Stimulated activated CD4-positive, alpha-beta T cell treated with anti-CD3 and anti-CD28 coated beads, Interleukin-2, amount 100 ng/mL, for 48 hours (primary cell): ENCODE results near the gene ADAMTS2.

ENCODE experiments used
- DNase-seq, 2 donors: peaks; one replicate each; pipeline ENCODE4 v3.0.0-alpha.2; 2020

The ADAMTS2 gene

DNA sequence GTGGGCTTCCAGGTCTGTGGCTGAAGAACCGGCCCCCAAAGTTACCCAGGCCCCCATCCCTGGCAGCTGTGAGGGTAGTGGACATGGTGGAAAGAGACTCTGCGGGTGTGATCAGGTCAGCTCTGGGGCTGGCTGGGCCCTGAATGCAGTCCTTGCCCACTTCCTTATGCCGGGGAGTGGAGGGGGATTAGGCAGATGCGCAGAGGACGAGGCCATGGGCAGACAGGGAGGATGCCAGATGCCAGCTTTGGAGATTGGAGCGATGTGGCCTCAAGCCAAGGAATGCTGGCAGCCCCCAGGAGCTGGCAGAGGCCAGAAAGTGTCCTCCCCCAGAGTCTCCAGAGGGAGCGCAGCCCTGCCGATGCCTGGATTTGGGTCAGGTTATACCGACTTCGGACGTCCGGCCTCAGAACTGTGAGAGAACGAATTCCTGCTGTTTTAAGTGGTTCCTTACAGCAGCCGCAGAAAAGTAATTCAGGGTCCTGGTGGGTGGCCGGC, 69.8 kb downstream of the ADAMTS2 start:
- no peak for DNase-seq

GRCh38 chr5:179274321-179275315, 70.6 kb downstream of the ADAMTS2 start:
- no peak for DNase-seq

- DNase-seq = no peak
Observed at GRCh38 chr5:179273441-179274145, 71.7 kb downstream of the ADAMTS2 start.

GRCh38 chr5:179273073-179273435, 72.2 kb downstream of the ADAMTS2 start:
- DNase-seq = no peak

- DNase-seq = no peak
Observed at GRCh38 chr5:179272326-179273072, 72.8 kb downstream of the ADAMTS2 start.

DNA sequence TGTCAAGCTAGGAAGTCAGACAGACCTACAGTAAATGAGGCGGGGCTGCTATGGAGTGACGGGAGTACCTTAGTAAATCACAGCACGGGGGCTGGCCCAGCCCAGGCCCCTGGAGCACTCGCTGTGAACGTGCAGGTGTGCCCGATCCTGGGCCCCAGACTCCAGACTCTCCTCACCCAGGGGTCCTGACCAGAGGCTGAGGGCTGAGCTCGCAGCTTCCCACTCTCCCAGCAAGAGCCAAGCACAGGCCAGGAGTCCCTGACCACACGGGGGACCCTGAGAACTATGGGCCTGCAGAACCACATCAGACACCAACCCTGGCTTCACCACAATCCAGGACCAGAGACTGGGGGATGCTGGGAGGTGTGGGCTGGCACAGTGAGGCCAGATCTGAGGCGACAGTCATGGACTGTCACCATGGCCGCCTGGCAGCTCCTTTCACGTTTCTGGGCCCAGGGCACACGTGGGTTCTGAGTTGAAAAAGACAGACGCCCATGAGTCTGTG, 73.4 kb downstream of the ADAMTS2 start:
- no peak for DNase-seq

GRCh38 chr5:179271428-179271734, 73.9 kb downstream of the ADAMTS2 start:
- DNase-seq = no peak

DNA sequence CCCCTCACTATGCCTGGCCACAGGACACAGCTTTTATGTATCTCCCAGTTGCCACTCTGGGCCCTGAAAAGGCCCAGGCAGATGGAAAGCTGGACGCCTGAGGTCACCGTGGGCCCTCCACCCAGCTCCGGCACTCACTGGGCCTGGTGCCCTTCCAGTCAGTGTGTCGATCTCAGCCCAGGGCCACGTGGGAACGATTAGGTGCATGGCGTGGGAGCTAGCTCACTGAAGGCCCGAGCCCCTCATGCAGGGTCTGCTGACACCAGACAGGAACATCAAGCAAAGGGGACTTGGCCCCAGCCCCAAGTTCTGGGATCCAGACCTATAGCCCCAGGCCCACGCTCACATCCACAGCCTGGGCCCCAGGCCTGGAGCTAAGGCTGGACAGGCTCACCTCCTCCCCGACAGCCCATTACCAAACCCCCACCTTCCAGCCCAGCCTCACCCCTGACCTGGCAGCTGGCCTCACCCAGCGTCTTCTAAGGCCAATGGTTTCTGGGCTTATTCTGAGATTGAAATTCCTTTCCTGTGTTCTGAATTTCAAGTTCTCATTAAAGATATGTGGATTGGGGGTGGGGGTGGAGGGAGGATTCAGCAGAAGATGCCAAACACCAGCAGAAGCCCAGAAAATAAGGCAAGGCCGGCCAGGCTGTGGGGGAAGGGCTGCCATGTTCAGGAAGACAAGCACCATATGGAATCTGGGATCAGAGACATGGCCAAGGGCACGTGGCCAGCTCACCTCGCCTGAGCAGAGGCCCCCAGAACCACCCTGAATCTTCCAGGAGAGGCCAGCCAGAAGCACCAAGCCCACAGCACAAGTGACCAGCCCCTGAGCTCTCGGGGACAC, 74.5 kb downstream of the ADAMTS2 start:
- DNase-seq = no peak

- no peak for DNase-seq
Observed at GRCh38 chr5:179269781-179270543, 75.3 kb downstream of the ADAMTS2 start.

GRCh38 chr5:179268966-179269693, 76.1 kb downstream of the ADAMTS2 start:
- no peak for DNase-seq

GRCh38 chr5:179268399-179268952, 76.8 kb downstream of the ADAMTS2 start:
- DNase-seq = no peak

DNA sequence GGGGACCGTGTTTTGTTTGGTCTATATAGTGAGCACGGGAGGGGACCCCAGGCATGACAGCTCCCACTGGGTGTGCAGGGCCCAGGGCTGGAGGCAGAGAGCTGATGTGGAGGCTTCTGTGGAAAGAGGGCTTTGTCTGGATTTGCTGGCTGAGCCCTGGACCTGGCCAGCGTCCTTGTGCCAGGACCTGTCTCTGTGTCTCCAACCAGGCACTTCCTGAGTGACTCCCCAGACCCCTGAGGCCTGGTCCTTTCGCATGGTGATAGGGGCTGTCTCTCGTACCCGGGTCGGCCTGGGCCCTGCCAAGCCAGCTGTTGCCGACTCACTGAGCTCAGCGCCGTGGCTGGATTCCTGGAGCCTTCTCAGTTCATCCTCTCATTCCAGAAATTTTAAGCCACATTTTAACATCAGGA, 77.6 kb downstream of the ADAMTS2 start:
- no peak for DNase-seq

GRCh38 chr5:179267071-179267670, 78.1 kb downstream of the ADAMTS2 start:
- no peak for DNase-seq

DNA sequence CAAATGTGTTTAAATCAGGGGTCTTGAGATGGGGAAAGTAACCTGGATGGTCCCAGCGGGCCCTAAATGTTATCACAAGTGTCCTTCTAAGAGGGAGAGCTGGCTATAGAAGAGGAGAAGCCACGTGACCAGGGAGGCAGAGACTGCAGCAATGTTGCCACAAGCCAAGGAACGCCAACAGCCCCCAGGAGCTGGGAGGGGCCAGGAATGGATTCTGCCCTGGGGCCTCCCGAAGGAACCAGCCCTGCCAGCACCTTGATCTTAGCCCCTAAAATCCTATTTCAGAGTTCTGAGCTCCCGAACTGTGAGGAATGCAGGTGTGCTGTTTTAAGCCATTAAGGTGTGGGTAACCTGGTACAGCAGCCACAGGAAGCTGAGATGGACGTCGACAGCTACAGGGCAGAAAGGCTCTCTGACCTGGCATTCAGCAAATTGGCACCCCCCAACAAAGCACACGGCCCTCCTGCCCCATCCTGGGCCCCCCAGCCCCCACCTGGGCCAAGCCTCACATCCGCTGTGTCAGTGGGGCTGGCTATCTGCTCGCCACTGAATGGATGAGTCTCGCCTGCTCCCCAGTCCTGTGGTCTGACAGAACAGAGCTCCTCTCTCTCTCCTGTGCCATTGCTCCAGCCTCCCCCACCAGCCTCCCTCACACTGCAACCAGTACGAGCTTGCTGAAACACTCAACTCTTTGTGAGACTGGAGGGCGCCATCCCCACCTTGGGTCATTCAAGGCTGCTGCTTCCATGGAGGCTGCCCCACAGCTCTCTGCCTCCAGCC, 78.8 kb downstream of the ADAMTS2 start:
- DNase-seq = no peak

GRCh38 chr5:179265514-179266290, 79.6 kb downstream of the ADAMTS2 start:
- no peak for DNase-seq

GRCh38 chr5:179264783-179265513, 80.3 kb downstream of the ADAMTS2 start:
- no peak for DNase-seq

GRCh38 chr5:179264053-179264782, 81.0 kb downstream of the ADAMTS2 start:
- no peak for DNase-seq
